Activated CD4-positive, alpha-beta T cell treated with anti-CD3 and anti-CD28 coated beads, Interleukin-2, amount 50 U/mL, for 16 hours (primary cell): Measurements from ENCODE around the gene FAM72D.
"Not testable (repeated sequence)": the region's sequence is repeated elsewhere in the genome, so short reads cannot be mapped to it uniquely, and the experiment has no call there.

Experiments
- DNase-seq: peaks from one replicate; pipeline ENCODE4 v3.0.0-alpha.2; 2020

The FAM72D gene

DNA sequence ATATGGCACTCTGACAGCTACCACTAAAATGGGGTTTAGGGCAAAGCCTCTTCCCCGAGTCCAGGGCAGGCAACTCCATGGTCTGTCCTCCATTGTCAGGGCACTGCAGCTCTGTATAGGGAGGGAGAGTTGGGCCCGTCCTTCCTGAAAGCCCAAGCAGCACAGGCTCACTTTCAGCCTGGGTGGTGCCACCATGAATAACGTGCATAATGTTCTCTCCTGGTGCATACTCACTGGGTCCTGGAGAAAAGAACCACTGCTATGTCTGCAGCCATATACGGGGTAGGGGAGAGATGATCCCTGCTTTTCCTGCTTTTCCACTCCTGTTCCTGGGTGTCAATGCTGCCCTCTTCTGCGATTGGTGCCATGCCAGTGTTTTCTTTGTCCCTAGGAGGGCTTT, 60.1 kb downstream of the FAM72D start:
- not testable (repeated sequence) for DNase-seq

DNA sequence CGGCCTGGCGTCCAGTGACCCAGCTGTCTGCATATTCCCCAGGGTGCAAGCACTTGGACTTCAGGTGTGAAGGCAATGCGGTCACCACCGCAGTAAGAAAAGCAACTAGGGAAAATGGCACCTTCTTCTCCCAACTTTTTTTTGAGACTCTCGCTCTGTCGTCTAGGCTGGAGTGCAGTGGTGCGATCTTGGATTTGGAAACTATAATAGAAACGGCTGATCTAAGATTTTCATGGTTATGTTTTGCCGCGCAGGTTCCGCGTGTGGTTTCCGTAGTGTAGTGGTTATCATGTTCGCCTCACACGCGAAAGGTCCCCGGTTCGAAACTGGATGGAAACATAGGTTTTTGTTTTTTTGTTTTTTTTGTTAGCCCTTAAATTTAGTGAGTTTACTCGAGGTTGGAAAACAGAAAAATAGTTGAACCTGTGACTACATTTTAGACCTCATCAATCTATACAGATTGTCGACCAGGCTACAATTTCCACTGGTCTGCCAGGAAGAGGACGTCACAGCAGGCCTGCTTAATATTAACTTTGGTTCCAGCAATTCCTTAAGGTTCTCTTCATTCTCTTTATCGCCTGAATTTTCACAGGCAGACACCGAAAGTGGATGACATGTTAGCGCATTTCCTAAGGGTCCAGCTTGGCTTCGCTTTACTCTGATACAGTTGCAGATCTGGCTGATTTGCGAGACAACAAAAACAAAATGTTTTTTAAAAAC, 61.3 kb downstream of the FAM72D start:
- DNase-seq, result peak; percentile 64

DNA sequence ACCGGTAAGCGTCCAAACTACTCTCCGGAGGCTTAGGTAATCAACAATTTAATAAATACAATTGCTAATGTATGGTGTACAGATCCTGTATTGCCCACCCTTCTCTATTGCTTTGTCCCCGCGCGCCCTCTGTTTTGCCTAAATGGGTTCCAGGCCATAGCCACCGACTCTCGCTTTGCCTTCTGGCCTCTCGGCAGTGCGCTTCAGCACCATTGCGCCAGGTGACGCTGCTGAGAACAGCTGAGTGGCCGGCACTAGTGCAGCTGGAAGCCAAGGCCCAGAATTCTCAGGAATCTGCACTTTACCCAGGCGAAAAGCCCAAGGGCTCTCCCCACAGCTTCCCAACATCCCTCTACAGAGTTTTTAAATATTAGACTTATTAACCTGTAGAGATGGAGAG, 61.9 kb downstream of the FAM72D start:
- not testable (repeated sequence) for DNase-seq

DNA sequence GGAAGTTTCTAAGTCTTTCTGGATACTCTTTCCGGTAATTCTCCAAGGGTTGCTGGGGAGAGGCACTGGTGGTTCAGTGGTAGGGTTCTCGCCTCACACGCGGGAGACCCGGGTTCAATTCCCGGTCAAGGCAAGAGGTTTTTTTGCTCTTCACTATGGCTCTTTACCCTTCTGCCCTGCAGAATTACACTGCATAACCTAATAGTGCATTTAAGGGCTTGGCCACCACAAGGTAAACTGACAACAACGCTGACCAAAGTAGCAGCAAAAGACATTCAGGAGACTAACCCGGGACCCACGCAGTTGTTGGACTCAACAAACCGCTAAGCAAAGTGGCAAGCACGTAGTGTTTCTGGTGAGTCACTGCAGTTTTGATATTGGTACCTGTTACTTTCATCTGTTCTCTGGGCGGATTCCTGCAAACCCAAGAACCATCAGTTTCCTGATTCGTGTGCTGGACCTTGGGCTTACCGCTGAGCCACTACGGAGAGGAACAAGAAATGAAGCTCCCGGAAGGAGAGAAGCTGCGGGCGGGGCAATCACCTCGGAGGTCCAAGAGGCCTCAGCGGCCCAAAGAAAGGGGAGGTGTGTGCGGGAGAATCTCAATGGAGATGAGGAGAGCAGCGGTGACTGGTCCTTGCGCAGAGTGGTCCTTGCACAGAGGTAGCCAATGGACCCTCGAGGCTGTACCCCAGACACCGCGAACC, 65.4 kb downstream of the FAM72D start:
- not testable (repeated sequence) for DNase-seq
